Mammary epithelial cell (primary cell): ENCODE results near the gene CREB5.

Source experiments
- CTCF ChIP-seq, 2 donors: IDR thresholded peaks in 1 of 2; conservative IDR thresholded peaks in 1 of 2; 2 replicates each; pipeline ENCODE4 v1.5.1; 2011 to 2012; ENCODE audit warnings: inconsistent platforms in 2 of 2, low read length in 2 of 2, mild to moderate bottlenecking in 2 of 2, control low read depth in 1 of 2, low read depth in 1 of 2; ENCODE audit not compliant: insufficient read depth in 1 of 2; ENCODE audit errors: extremely low read depth in 1 of 2
- EZH2 ChIP-seq: IDR thresholded peaks from 2 replicates; pipeline ENCODE4 v1.6.1; 2012; ENCODE audit warnings: low read length, inconsistent platforms, borderline replicate concordance

- TF ChIP-seq EZH2 (no peak), CTCF (conservative IDR thresholded peaks at IDR 0.05 in 1 of 2, IDR thresholded peaks at IDR 0.05 in 1 of 2; ENCODE audit: extremely low read depth in 1 of 2, insufficient read depth in 1 of 2, low read depth in 1 of 2, low read length in 2 of 2) (no peak)
Observed at GRCh38 chr7:28573059-28573553, 160.8 kb downstream of the CREB5 start.
